IMR-90 (cell line): ENCODE results near the gene AAMDC. TPM values are rescaled to one million over a fixed set of nuclear protein-coding genes. Genes with fewer than 3 reads are reported as not detected.

ENCODE experiments used
- ATAC-seq: fragments of 200-7000 bp; cut with Tn5 transposase; 2 replicates; pipeline ENCODE4 v1.9.1; 2020; ENCODE audit warnings: low read depth, mild to moderate bottlenecking, moderate library complexity
- BruUV-seq: library from RNA; stranded (reverse); fragments of 400-500 nt; replicated peaks from 2 replicates; lab custom pipeline; 2021; lab: Mats Ljungman, UMichigan
- CTCF ChIA-PET: fragments of 300-600 bp; formaldehyde crosslinking; extraction: SDS; loops from one replicate; lab custom pipeline; 2021; ENCODE audit warnings: antibody characterized with exemption; lab: Yijun Ruan, JAX
- POLR2A ChIA-PET: fragments of 300-600 bp; sonication (Branson Sonifier 250); formaldehyde crosslinking; loops from one replicate; lab custom pipeline; 2022; ENCODE audit warnings: antibody characterized with exemption; ENCODE audit not compliant: unreplicated experiment; lab: Charles Lee
- DNase-seq: peaks from one replicate; pipeline ENCODE4 v3.0.0; 2013
- H2AFZ ChIP-seq: replicated peaks from 2 replicates; pipeline ENCODE3; 2013; ENCODE audit warnings: low read length, mild to moderate bottlenecking; ENCODE audit not compliant: poor library complexity
- H2AK5ac ChIP-seq: 2 replicates; pipeline ENCODE4 v1.6.1; 2013; ENCODE audit warnings: low read depth, low read length, inconsistent platforms
- H2AK9ac ChIP-seq: replicated peaks from 2 replicates; pipeline ENCODE3; 2013; ENCODE audit warnings: mild to moderate bottlenecking, low read depth, low read length, moderate library complexity; ENCODE audit not compliant: poor library complexity
- H2BK120ac ChIP-seq: 2 replicates; pipeline ENCODE4 v1.6.1; 2013; ENCODE audit warnings: low read depth, low read length, inconsistent platforms
- H2BK15ac ChIP-seq: 3 replicates; pipeline ENCODE4 v1.6.1; 2013; ENCODE audit warnings: low read depth, low read length, inconsistent platforms
- H2BK20ac ChIP-seq: 2 replicates; pipeline ENCODE4 v1.6.1; 2013; ENCODE audit warnings: low read depth, mild to moderate bottlenecking, inconsistent platforms, low read length, moderate library complexity
- H2BK5ac ChIP-seq: 2 replicates; pipeline ENCODE4 v1.6.1; 2013; ENCODE audit warnings: mild to moderate bottlenecking, low read depth, low read length, inconsistent platforms; ENCODE audit not compliant: poor library complexity, severe bottlenecking
- H3K14ac ChIP-seq: replicated peaks from 2 replicates; pipeline ENCODE4 v1.6.1; 2013; ENCODE audit warnings: low read depth, low read length, inconsistent platforms
- H3K18ac ChIP-seq: 2 replicates; pipeline ENCODE4 v1.6.1; 2013; ENCODE audit warnings: low read depth, low read length, control low read depth
- H3K23ac ChIP-seq: 2 replicates; pipeline ENCODE4 v1.6.1; 2013; ENCODE audit warnings: low read depth, low read length, inconsistent platforms
- H3K27ac ChIP-seq: 2 replicates; pipeline ENCODE4 v1.5.1; 2013; ENCODE audit warnings: mild to moderate bottlenecking, control low read depth, low read length; ENCODE audit not compliant: insufficient read depth
- H3K27me3 ChIP-seq: 2 replicates; pipeline ENCODE4 v1.6.1; 2013; ENCODE audit warnings: low read length; ENCODE audit not compliant: control insufficient read depth, insufficient read depth
- H3K36me3 ChIP-seq: 2 replicates; pipeline ENCODE4 v1.6.1; 2013; ENCODE audit warnings: low read length, mixed read lengths; ENCODE audit not compliant: control insufficient read depth, insufficient read depth
- H3K4ac ChIP-seq: 2 replicates; pipeline ENCODE4 v1.6.1; 2013; ENCODE audit warnings: low read depth, low read length, inconsistent platforms
- H3K4me1 ChIP-seq: 2 replicates; pipeline ENCODE4 v1.6.1; 2013; ENCODE audit warnings: low read length, mixed read lengths; ENCODE audit not compliant: control insufficient read depth, insufficient read depth
- H3K4me2 ChIP-seq: 2 replicates; pipeline ENCODE4 v1.6.1; 2013; ENCODE audit warnings: low read depth, mild to moderate bottlenecking, control low read depth, low read length, moderate library complexity
- H3K4me3 ChIP-seq: 2 replicates; pipeline ENCODE4 v1.5.1; 2013; ENCODE audit warnings: low read depth, mild to moderate bottlenecking, control low read depth, low read length, moderate library complexity; ENCODE audit not compliant: insufficient read depth
- H3K56ac ChIP-seq: 2 replicates; pipeline ENCODE4 v1.6.1; 2013; ENCODE audit warnings: low read length, inconsistent platforms; ENCODE audit not compliant: insufficient read depth; ENCODE audit errors: extremely low read depth
- H3K79me1 ChIP-seq, 2 experiments: 2 replicates each; pipeline ENCODE4 v1.6.1; 2013; ENCODE audit warnings: low read length in 2 of 2, inconsistent platforms in 1 of 2, low read depth in 1 of 2
- H3K9ac ChIP-seq: 2 replicates; pipeline ENCODE4 v1.6.1; 2013; ENCODE audit warnings: low read depth, low read length, control low read depth
- H3K9me1 ChIP-seq: 2 replicates; pipeline ENCODE4 v1.6.1; 2013; ENCODE audit warnings: low read length, inconsistent platforms; ENCODE audit not compliant: insufficient read depth
- H3K9me3 ChIP-seq: 2 replicates; pipeline ENCODE4 v1.6.1; 2013; ENCODE audit warnings: low read length; ENCODE audit not compliant: control insufficient read depth, insufficient read depth
- H4K20me1 ChIP-seq: 2 replicates; pipeline ENCODE4 v1.6.1; 2013; ENCODE audit warnings: low read length, inconsistent platforms; ENCODE audit not compliant: insufficient read depth
- H4K5ac ChIP-seq: 2 replicates; pipeline ENCODE4 v1.6.1; 2013; ENCODE audit warnings: mild to moderate bottlenecking, low read depth, low read length, control low read depth
- H4K8ac ChIP-seq, 2 experiments: 2 replicates each; pipeline ENCODE4 v1.6.1; 2013; ENCODE audit warnings: low read depth in 2 of 2, low read length in 2 of 2, control low read depth in 1 of 2, inconsistent platforms in 1 of 2
- H4K91ac ChIP-seq: 2 replicates; pipeline ENCODE4 v1.6.1; 2013; ENCODE audit warnings: low read depth, low read length, inconsistent platforms; ENCODE audit not compliant: insufficient read depth
- BHLHE40 ChIP-seq: fragments of 150-350 bp; IDR thresholded peaks from 2 replicates; pipeline ENCODE4 v1.6.1; 2016; ENCODE audit warnings: mild to moderate bottlenecking, low read depth, low read length
- CEBPB ChIP-seq: IDR thresholded peaks from 2 replicates; pipeline ENCODE4 v1.6.1; 2012; ENCODE audit warnings: low read depth, low read length, improper control_type of control experiment
- CHD1 ChIP-seq: IDR thresholded peaks from 2 replicates; pipeline ENCODE4 v1.6.1; 2012; ENCODE audit warnings: low read depth, low read length, improper control_type of control experiment
- FOS ChIP-seq: fragments of 150-350 bp; IDR thresholded peaks from 2 replicates; pipeline ENCODE4 v1.6.1; 2016; ENCODE audit warnings: low read depth, low read length
- MAFK ChIP-seq: IDR thresholded peaks from 2 replicates; pipeline ENCODE4 v1.6.1; 2012; ENCODE audit warnings: low read depth, low read length, improper control_type of control experiment
- MAZ ChIP-seq: IDR thresholded peaks from 2 replicates; pipeline ENCODE4 v1.6.1; 2012; ENCODE audit warnings: low read depth, mild to moderate bottlenecking, low read length, improper control_type of control experiment, moderate library complexity, borderline replicate concordance
- MXI1 ChIP-seq: IDR thresholded peaks from 2 replicates; pipeline ENCODE4 v1.6.1; 2012; ENCODE audit warnings: low read depth, mild to moderate bottlenecking, low read length, moderate library complexity, borderline replicate concordance
- POLR2A ChIP-seq: IDR thresholded peaks from 2 replicates; pipeline ENCODE4 v1.6.1; 2012; ENCODE audit warnings: mild to moderate bottlenecking, low read depth, low read length
- RCOR1 ChIP-seq: IDR thresholded peaks from 2 replicates; pipeline ENCODE4 v1.6.1; 2012; ENCODE audit warnings: mild to moderate bottlenecking, low read length, improper control_type of control experiment; ENCODE audit not compliant: insufficient replicate concordance
- RFX5 ChIP-seq: IDR thresholded peaks from 2 replicates; pipeline ENCODE4 v1.8.0; 2012; ENCODE audit warnings: low read depth, mild to moderate bottlenecking, low read length, moderate library complexity
- SMC3 ChIP-seq: fragments of 150-350 bp; IDR thresholded peaks from 2 replicates; pipeline ENCODE4 v1.6.1; 2016; ENCODE audit warnings: low read depth, mild to moderate bottlenecking, antibody characterized with exemption, low read length, moderate library complexity
- WGBS, 2 experiments: methylation state at CpG; one replicate each; pipeline versions ENCODE4 v1.1.5 to v1.1.7; 2013; ENCODE audit warnings: missing lambda C conversion rate in 2 of 2; ENCODE audit not compliant: insufficient read length in 1 of 2; ENCODE audit errors: extremely low coverage in 2 of 2; 5-methylcytosine and 5-hydroxymethylcytosine counted together
- dilution Hi-C: fragments of 300-500 bp; cut with HindIII; formaldehyde crosslinking; loops from one replicate; pipeline ENCODE4 v1.14.3; 2018; ENCODE audit warnings: low sequenced_read_pairs; ENCODE audit not compliant: unreplicated experiment
- in situ Hi-C: fragments of 300-500 bp; cut with MboI; formaldehyde crosslinking; loops from 3 replicates; pipeline ENCODE4 v1.14.3; 2019; ENCODE audit warnings: low sequenced_read_pairs, inconsistent platforms, mixed read lengths
- intact Hi-C: fragments of 100-400 bp; cut with micrococcal nuclease; formaldehyde crosslinking; loops from 2 replicates; pipeline ENCODE4 v1.10.0; 2022
- polyA plus RNA-seq, 3 experiments: library from polyadenylated mRNA; depleted of rRNA; stranded (reverse); fragments of >200 nt; gene quantifications; 2 replicates each; pipeline ENCODE4 v1.2.3, GENCODE V29; 2012; ENCODE audit warnings: low replicate concordance in 1 of 3
- total RNA-seq: library from RNA; depleted of rRNA; stranded (reverse); fragments of >200 nt; gene quantifications from 2 replicates; pipeline ENCODE4 v1.2.3, GENCODE V29; 2012
- TF ChIP-seq, protein P1 (sequence below): fragments of 150-350 bp; IDR thresholded peaks from 2 replicates; pipeline ENCODE4 v1.6.1; 2016; ENCODE audit warnings: low read depth, mild to moderate bottlenecking, low read length, moderate library complexity, borderline replicate concordance
- TF ChIP-seq, protein P2 (sequence below): fragments of 150-350 bp; IDR thresholded peaks from 2 replicates; pipeline ENCODE4 v1.6.1; 2017; ENCODE audit warnings: mild to moderate bottlenecking, antibody characterized with exemption, low read length, low read depth

The AAMDC gene
- total and polyA plus RNA-seq, 2 of the 4 experiments (the other 2 are of a cell fraction): 15.8 to 47.6 TPM

DNA sequence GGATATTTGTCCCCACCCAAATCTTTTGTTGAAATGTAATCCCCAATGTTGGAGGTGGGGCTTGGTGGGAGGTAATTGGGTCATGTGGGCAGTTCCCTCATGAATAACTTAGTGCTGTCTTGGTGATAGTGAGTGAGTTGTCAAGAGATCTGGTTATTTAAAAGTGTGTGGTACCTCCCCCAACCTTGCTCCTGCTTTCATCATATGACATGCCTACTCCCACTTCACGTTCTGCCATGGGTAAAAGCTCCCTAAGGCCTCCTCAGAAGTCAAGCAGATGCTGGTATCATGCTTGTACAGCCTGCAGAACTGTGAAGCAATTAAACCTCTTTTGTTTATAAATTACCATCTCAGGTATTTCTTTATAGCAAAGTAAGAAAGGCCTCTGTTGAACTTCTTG lies 30.6 kb downstream of the AAMDC start:
- Histone ChIP-seq H3K27me3 (no peaks in the 10 kb centered on the region), H3K27ac (no peak overlapping the region), H3K4me2 (no peak overlapping the region), H4K8ac (no peak overlapping the region), H2BK20ac (no peak overlapping the region), H2BK15ac (no peak overlapping the region; the same call in 2 of the 3 replicates), H2AK5ac (no peak overlapping the region), H3K23ac (no peak overlapping the region), H3K9ac (no peak overlapping the region), H3K9me1 (no peaks in the 10 kb centered on the region), H2AFZ (no peak overlapping the region), H2AK9ac (no peak overlapping the region), H3K4me3 (no peak overlapping the region), H3K4me1 (peaks cover 5% of the 10 kb centered on the region; the same call in 1 of the 2 replicates), H4K20me1 (no peaks in the 10 kb centered on the region), H4K5ac (no peak overlapping the region), H3K4ac (no peak overlapping the region), H3K18ac (no peak overlapping the region), H3K36me3 (peaks cover 17% of the 10 kb centered on the region), H3K56ac (no peak overlapping the region), H3K9me3 (peaks cover 7% of the 10 kb centered on the region), H3K14ac (no peak overlapping the region), H4K91ac (no peak overlapping the region), H2BK120ac (no peak overlapping the region), H3K79me1 (no peaks in the 10 kb centered on the region; a peak in 1 of 4 replicates), H2BK5ac (peak overlapping the region; percentile 28)
- dilution Hi-C loops (no loop called here), in situ Hi-C loops (no loop called here), intact Hi-C loops (no loop called here)
- DNase-seq: no peak
- BruUV-seq: no TSS peak
- ChIA-PET CTCF (no interaction called here), POLR2A (no interaction called here)
- no CpG with 5 or more reads among the region's 1 CpG for WGBS, 2 experiments
- TF ChIP-seq, protein P1, sequence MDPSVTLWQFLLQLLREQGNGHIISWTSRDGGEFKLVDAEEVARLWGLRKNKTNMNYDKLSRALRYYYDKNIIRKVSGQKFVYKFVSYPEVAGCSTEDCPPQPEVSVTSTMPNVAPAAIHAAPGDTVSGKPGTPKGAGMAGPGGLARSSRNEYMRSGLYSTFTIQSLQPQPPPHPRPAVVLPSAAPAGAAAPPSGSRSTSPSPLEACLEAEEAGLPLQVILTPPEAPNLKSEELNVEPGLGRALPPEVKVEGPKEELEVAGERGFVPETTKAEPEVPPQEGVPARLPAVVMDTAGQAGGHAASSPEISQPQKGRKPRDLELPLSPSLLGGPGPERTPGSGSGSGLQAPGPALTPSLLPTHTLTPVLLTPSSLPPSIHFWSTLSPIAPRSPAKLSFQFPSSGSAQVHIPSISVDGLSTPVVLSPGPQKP: no peak
- TF ChIP-seq MXI1 (no peak), BHLHE40 (no peak), CHD1 (no peak), POLR2A (no peak), MAZ (no peak), SMC3 (no peak), CEBPB (no peak), RCOR1 (no peak), FOS (no peak), RFX5 (no peak), MAFK (no peak)
- TF ChIP-seq, protein P2, sequence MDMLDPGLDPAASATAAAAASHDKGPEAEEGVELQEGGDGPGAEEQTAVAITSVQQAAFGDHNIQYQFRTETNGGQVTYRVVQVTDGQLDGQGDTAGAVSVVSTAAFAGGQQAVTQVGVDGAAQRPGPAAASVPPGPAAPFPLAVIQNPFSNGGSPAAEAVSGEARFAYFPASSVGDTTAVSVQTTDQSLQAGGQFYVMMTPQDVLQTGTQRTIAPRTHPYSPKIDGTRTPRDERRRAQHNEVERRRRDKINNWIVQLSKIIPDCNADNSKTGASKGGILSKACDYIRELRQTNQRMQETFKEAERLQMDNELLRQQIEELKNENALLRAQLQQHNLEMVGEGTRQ: no peak
- peak; percentile 21; the same call in 1 of the 2 replicates for ATAC-seq
